Ectodermal cell (in vitro differentiated cells): ENCODE results near the gene MAPK10. TPM values are rescaled to one million over a fixed set of nuclear protein-coding genes. Genes with fewer than 3 reads are reported as not detected.
A peak's percentile ranks its signal among the peaks of the same experiment; 100 is the strongest.

Experiments used
- H3K27ac ChIP-seq: 2 replicates; pipeline ENCODE4 v1.7.0; 2013; ENCODE audit warnings: mild to moderate bottlenecking, low read depth, low read length; ENCODE audit not compliant: insufficient read depth, poor library complexity, severe bottlenecking
- H3K27me3 ChIP-seq: 2 replicates; pipeline ENCODE4 v1.7.0; 2013; ENCODE audit warnings: mild to moderate bottlenecking, low read length; ENCODE audit not compliant: insufficient read depth, control insufficient read depth, poor library complexity, severe bottlenecking
- H3K36me3 ChIP-seq: one replicate; pipeline ENCODE4 v1.7.0; 2013; ENCODE audit warnings: low read length; ENCODE audit not compliant: control insufficient read depth, insufficient read depth
- H3K4me1 ChIP-seq: one replicate; pipeline ENCODE4 v1.7.0; 2013; ENCODE audit warnings: low read length; ENCODE audit not compliant: control insufficient read depth, insufficient read depth
- H3K4me3 ChIP-seq: 2 replicates; pipeline ENCODE4 v1.7.0; 2013; ENCODE audit warnings: low read depth, low read length, control low read depth; ENCODE audit not compliant: insufficient read depth
- H3K9me3 ChIP-seq: 2 replicates; pipeline ENCODE4 v1.7.0; 2013; ENCODE audit warnings: mild to moderate bottlenecking, low read length, moderate library complexity; ENCODE audit not compliant: control insufficient read depth
- WGBS, 2 experiments: methylation state at CpG; one replicate each; pipeline ENCODE4 v1.1.7; 2013; ENCODE audit warnings: missing lambda C conversion rate in 2 of 2; 5-methylcytosine and 5-hydroxymethylcytosine counted together
- polyA plus RNA-seq, 4 experiments: library from polyadenylated mRNA; stranded (reverse); fragments of 50-300 nt; gene quantifications; one replicate each; pipeline ENCODE4 v1.2.3, GENCODE V29; 2013

Gene MAPK10
- 132 TPM for polyA plus RNA-seq (2013, experiment 1 of 4)
- 119 TPM for polyA plus RNA-seq (2013, experiment 2 of 4)
- polyA plus RNA-seq (2013, experiment 3 of 4): 76.6 TPM
- 81.2 TPM for polyA plus RNA-seq (2013, experiment 4 of 4)

DNA sequence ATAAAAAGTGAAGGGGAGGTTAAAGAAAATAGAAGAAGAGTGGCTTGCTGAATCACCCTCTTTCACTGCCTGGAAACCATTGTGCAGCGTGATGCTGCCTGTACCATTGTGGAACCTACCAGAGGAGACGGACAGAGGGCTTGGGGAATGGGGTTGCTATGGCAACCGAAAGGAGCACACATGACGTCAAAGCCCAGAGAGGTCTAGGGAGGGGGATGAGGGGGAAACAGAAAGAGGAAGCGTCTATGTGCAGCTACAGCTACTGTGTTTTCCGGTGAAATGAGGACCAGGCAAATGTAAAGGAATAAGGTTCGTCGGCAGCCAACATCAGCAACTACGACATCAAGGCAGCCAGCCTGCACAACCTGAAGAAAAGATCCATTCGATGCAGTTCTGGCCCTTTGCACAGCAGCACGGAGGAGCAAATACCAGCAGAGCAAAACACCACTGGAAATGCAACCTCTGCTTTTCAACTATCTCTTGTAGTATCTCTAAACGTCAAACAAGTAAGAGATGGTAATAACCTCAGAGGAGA is at the start of gene MAPK10:
MAPK10 (minus strand) TSS at position 110 of the 535 bp plus-strand sequence.
- Histone ChIP-seq H3K27ac (peak within 1 kb of the TSS; percentile 90), H3K4me1 (peaks cover 15% of the 10 kb centered on the region), H3K4me3 (peak within 1 kb of the TSS; percentile 61), H3K36me3 (no peaks in the 10 kb centered on the region), H3K27me3 (no peaks in the 10 kb centered on the region), H3K9me3 (no peaks in the 10 kb centered on the region)
- WGBS, 2 experiments: 22 to 23% methylated on average over 12 of the region's 12 CpGs

DNA sequence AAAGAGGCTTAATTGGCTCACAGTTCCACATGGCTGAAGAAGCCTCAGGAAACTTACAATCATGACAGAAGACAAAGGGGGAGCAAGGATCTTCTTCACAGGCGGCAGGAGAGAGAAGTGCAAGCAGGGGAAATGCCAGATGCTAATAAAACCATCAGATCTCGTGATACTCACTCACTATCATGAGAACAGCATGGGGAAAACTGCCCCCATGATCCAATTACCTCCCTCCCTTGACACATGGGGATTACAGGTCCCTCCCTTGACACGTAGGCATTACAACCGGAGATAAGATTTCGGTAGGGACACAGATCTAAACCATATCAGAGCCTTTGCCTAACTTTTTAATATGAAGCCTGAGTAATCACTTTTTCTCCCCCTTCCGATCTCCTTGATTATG is 43.7 kb upstream of the MAPK10 start:
- H3K4me3 ChIP-seq: no peak overlapping the region

DNA sequence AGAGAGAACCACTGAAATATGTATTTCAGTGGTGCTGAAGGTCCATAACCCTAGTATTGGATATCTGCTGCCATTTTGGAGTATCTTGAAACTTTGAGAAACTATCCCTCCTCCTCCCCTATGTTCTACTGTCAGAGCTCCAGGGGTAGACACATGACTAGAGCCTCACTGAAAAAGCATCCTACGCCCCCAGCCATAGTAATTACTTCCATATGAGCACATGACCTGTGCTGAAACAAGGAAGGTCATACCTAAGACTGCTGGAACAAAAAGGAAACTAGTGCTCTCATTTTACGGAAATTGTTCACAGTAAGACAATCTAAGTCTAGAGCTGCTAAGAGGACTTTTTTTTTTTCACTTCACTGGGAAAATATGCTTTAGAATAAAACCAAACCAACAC is 42.0 kb upstream of the MAPK10 start:
- Histone ChIP-seq H3K27ac (no peak overlapping the region), H3K9me3 (no peaks in the 10 kb centered on the region), H3K4me1 (peaks cover 7% of the 10 kb centered on the region), H3K4me3 (no peak overlapping the region), H3K36me3 (no peaks in the 10 kb centered on the region), H3K27me3 (no peaks in the 10 kb centered on the region)
- 89 to 94% methylated on average over 2 of the region's 2 CpGs for WGBS, 2 experiments

More for the DNA sequence above, 43.7 kb upstream of the MAPK10 start:
- H3K27ac ChIP-seq: no peak overlapping the region
- no peaks in the 10 kb centered on the region for H3K9me3 ChIP-seq
- no peaks in the 10 kb centered on the region for H3K27me3 ChIP-seq
- no peaks in the 10 kb centered on the region for H3K36me3 ChIP-seq
- H3K4me1 ChIP-seq: peaks cover 7% of the 10 kb centered on the region
- WGBS, 2 experiments: 83 to 89% methylated on average over 6 of the region's 6 CpGs

- Histone ChIP-seq H3K4me1 (peaks cover 7% of the 10 kb centered on the region), H3K9me3 (no peaks in the 10 kb centered on the region), H3K4me3 (no peak overlapping the region), H3K27me3 (no peaks in the 10 kb centered on the region), H3K36me3 (no peaks in the 10 kb centered on the region), H3K27ac (no peak overlapping the region)
- 91 to 98% methylated on average over 3 of the region's 4 CpGs for WGBS, 2 experiments
Measured at GRCh38 chr4:86400216-86400615, 40.4 kb upstream of the MAPK10 start.

- Histone ChIP-seq H3K9me3 (no peaks in the 10 kb centered on the region), H3K36me3 (no peaks in the 10 kb centered on the region), H3K4me1 (peaks cover 5% of the 10 kb centered on the region), H3K27ac (no peak overlapping the region), H3K4me3 (no peak overlapping the region), H3K27me3 (no peaks in the 10 kb centered on the region)
- WGBS, 2 experiments: no CpG with 5 or more reads among the region's 1 CpG
Measured at GRCh38 chr4:86398187-86398586, 38.3 kb upstream of the MAPK10 start.

DNA sequence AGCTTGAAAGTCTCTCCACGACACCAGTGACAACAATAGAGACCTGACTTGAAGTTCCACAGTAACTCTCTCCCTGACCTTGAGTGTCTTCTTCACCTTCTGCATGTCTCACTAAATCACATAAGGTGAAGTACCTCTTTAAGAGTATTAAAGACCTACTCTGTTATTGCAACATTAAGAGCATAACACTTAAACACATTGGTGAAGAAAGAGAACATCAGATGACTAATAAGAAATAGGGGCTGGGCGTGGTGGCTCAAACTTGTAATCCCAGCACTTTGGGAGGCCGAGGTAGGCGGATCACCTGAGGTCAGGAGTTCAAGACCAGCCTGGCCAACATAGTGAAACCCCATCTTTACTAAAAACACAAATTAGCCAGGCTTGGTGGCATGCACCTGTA is 33.9 kb upstream of the MAPK10 start:
- 91 to 95% methylated on average over 4 of the region's 4 CpGs for WGBS, 2 experiments
- Histone ChIP-seq H3K4me3 (no peak overlapping the region), H3K27me3 (no peaks in the 10 kb centered on the region), H3K9me3 (no peaks in the 10 kb centered on the region), H3K27ac (no peak overlapping the region), H3K36me3 (no peaks in the 10 kb centered on the region), H3K4me1 (no peaks in the 10 kb centered on the region)

DNA sequence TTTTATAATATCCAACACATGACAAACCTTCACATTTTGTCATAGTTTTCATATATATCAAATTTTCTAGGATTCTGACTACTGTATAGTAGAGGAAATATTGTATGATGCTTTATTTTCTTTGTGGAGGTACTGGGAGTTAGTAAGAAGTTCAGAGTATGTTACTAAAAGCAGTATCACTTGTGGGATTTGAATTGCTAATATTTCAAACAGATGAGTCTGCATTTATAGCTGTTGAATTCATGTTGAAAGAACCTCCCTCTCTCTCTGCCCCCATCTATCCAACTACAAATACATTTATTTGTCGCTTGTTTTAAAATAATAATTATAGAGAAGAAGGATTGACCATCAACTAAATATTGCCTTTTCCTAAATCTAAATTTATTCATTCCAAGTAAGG is 29.8 kb upstream of the MAPK10 start:
- H3K9me3 ChIP-seq: no peaks in the 10 kb centered on the region
- H3K4me3 ChIP-seq: no peak overlapping the region
- no peaks in the 10 kb centered on the region for H3K4me1 ChIP-seq
- no peaks in the 10 kb centered on the region for H3K36me3 ChIP-seq
- H3K27me3 ChIP-seq: no peaks in the 10 kb centered on the region
- H3K27ac ChIP-seq: no peak overlapping the region
- no CpG with 5 or more reads among the region's 1 CpG for WGBS, 2 experiments

DNA sequence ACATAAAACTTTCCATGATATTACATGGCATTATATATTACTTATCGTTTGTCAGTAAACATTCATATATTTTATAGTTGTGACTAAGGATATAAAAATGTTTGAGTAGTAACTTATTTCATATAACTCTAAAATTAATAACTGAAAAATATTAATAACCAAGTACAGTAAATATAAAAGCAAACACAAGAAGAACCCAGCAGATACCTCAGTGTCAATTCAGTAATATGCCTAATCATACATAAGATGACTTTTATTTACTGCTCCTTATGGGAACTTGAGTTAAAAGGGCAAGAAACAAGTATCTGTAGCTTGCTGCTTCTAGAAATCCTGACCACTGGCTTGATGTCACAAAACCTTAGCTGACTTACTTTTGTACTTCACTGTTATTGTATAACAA is 28.4 kb upstream of the MAPK10 start:
- H3K4me3 ChIP-seq: no peak overlapping the region
- no CpG with 5 or more reads among the region's 1 CpG for WGBS, 2 experiments
- no peak overlapping the region for H3K27ac ChIP-seq
- H3K9me3 ChIP-seq: no peaks in the 10 kb centered on the region
- no peaks in the 10 kb centered on the region for H3K4me1 ChIP-seq
- no peaks in the 10 kb centered on the region for H3K36me3 ChIP-seq
- no peaks in the 10 kb centered on the region for H3K27me3 ChIP-seq

- no peaks in the 10 kb centered on the region for H3K9me3 ChIP-seq
- no peaks in the 10 kb centered on the region for H3K4me1 ChIP-seq
- H3K36me3 ChIP-seq: no peaks in the 10 kb centered on the region
- no peaks in the 10 kb centered on the region for H3K27me3 ChIP-seq
- 89 to 95% methylated on average over 6 of the region's 6 CpGs for WGBS, 2 experiments
- H3K27ac ChIP-seq: no peak overlapping the region
- no peak overlapping the region for H3K4me3 ChIP-seq
Measured at GRCh38 chr4:86386817-86387415, 27.1 kb upstream of the MAPK10 start.

- no peaks in the 10 kb centered on the region for H3K9me3 ChIP-seq
- H3K36me3 ChIP-seq: no peaks in the 10 kb centered on the region
- H3K27ac ChIP-seq: no peak overlapping the region
- no peaks in the 10 kb centered on the region for H3K4me1 ChIP-seq
- no peak overlapping the region for H3K4me3 ChIP-seq
- 95 to 96% methylated on average over 3 to 5 of the region's 5 CpGs for WGBS, 2 experiments
- H3K27me3 ChIP-seq: no peaks in the 10 kb centered on the region
Measured at GRCh38 chr4:86386201-86386600, 26.3 kb upstream of the MAPK10 start.
